ENCODE data around the gene GTF3C5. TPM values are rescaled to one million over a fixed set of nuclear protein-coding genes. Genes with fewer than 3 reads are reported as not detected.

The GTF3C5 gene
- total RNA-seq, 1 donor from 2014 or later: 36.5 TPM

GRCh38 chr9:133063159-133063499 lies 32.3 kb downstream of the GTF3C5 start:
- no peak for TF ChIP-seq CTCF (IDR thresholded peaks at IDR 0.05)
- peaks cover 20% of the 10 kb centered on the region for H3K4me1 Mint-ChIP-seq (ENCODE audit: low read depth)
- peaks cover 7% of the 10 kb centered on the region for H3K36me3 Mint-ChIP-seq (ENCODE audit: low read depth)
- no peak overlapping the region for H3K27ac Mint-ChIP-seq (ENCODE audit: unreplicated experiment)
- no peaks in the 10 kb centered on the region for H3K27me3 Mint-ChIP-seq (ENCODE audit: low read depth)
- DNase-seq (ENCODE audit: low spot score): no peak
- H3K4me3 Mint-ChIP-seq (ENCODE audit: unreplicated experiment): no peak overlapping the region
- no peaks in the 10 kb centered on the region for H3K9me3 Mint-ChIP-seq (ENCODE audit: low read depth)

DNA sequence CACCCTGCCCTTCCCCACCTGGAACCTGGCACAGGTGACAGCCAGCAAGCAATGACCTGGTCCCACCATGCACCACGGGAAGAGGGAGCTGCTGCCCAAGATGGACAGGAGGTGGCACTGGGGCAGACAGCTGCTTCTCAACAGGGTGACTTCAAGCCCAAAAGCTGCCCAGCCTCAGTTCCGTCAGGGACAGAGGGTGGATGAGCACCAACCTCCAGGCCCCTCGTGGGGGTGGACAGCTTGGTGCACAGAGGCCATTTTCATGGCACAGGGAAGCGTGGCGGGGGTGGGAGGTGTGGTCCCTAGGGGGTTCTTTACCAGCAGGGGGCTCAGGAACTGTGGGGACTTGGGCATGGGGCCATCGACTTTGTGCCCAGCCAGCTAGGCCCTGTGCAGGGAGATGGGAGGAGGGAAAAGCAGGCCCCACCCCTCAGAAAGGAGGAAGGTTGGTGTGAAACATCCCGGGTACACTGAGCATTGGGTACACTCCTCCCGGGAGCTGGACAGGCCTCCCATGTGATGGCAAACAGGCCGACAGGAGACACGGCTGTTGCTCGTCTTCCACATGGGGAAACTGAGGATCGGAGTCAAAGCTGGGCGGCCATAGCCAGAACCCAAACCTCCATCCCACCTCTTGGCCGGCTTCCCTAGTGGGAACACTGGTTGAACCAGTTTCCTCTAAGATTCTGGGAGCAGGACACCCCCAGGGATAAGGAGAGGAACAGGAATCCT lies 32.9 kb downstream of the GTF3C5 start:
- no peak overlapping the region for H3K4me3 Mint-ChIP-seq (ENCODE audit: unreplicated experiment)
- no peak overlapping the region for H3K27ac Mint-ChIP-seq (ENCODE audit: unreplicated experiment)
- no peak for TF ChIP-seq CTCF (IDR thresholded peaks at IDR 0.05)
- H3K36me3 Mint-ChIP-seq (ENCODE audit: low read depth): peaks cover 3% of the 10 kb centered on the region
- no peaks in the 10 kb centered on the region for H3K27me3 Mint-ChIP-seq (ENCODE audit: low read depth)
- DNase-seq (ENCODE audit: low spot score): peak; percentile 79
- no peaks in the 10 kb centered on the region for H3K9me3 Mint-ChIP-seq (ENCODE audit: low read depth)
- H3K4me1 Mint-ChIP-seq (ENCODE audit: low read depth): peaks cover 20% of the 10 kb centered on the region

- DNase-seq (ENCODE audit: low spot score): peak; percentile 79
- H3K27me3 Mint-ChIP-seq (ENCODE audit: low read depth): no peaks in the 10 kb centered on the region
- TF ChIP-seq CTCF (IDR thresholded peaks at IDR 0.05): no peak
- H3K4me3 Mint-ChIP-seq (ENCODE audit: unreplicated experiment): no peak overlapping the region
- H3K9me3 Mint-ChIP-seq (ENCODE audit: low read depth): no peaks in the 10 kb centered on the region
- peaks cover 3% of the 10 kb centered on the region for H3K36me3 Mint-ChIP-seq (ENCODE audit: low read depth)
- peaks cover 14% of the 10 kb centered on the region for H3K4me1 Mint-ChIP-seq (ENCODE audit: low read depth)
- H3K27ac Mint-ChIP-seq (ENCODE audit: unreplicated experiment): no peak overlapping the region
Observed at GRCh38 chr9:133064241-133065069, 33.7 kb downstream of the GTF3C5 start.

- H3K4me3 Mint-ChIP-seq (ENCODE audit: unreplicated experiment): no peak overlapping the region
- no peaks in the 10 kb centered on the region for H3K27me3 Mint-ChIP-seq (ENCODE audit: low read depth)
- DNase-seq (ENCODE audit: low spot score): peak; percentile 91
- H3K4me1 Mint-ChIP-seq (ENCODE audit: low read depth): peaks cover 8% of the 10 kb centered on the region
- H3K36me3 Mint-ChIP-seq (ENCODE audit: low read depth): peaks cover 3% of the 10 kb centered on the region
- no peak for TF ChIP-seq CTCF (IDR thresholded peaks at IDR 0.05)
- H3K27ac Mint-ChIP-seq (ENCODE audit: unreplicated experiment): no peak overlapping the region
- no peaks in the 10 kb centered on the region for H3K9me3 Mint-ChIP-seq (ENCODE audit: low read depth)
Observed at GRCh38 chr9:133065070-133065388, 34.2 kb downstream of the GTF3C5 start.

DNA sequence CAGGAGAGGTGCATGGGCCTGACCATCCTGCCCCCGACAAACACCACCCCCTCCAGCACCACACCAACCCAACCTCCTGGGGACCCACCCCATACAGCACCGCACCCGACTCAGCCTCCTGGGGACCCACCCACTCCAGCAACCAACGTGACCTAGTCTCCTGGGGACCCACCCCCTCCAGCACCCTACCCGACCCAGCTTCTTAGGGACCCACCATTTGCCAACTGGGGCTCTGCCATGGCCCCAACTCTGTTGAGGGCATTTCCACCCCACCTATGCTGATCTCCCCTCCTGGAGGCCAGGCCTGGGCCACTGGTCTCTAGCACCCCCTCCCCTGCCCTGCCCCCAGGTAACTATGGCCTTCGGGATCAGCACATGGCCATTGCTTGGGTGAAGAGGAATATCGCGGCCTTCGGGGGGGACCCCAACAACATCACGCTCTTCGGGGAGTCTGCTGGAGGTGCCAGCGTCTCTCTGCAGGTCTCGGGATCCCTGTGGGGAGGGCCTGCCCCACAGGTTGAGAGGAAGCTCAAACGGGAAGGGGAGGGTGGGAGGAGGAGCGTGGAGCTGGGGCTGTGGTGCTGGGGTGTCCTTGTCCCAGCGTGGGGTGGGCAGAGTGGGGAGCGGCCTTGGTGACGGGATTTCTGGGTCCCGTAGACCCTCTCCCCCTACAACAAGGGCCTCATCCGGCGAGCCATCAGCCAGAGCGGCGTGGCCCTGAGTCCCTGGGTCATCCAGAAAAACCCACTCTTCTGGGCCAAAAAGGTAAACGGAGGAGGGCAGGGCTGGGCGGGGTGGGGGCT lies 35.6 kb downstream of the GTF3C5 start:
- Mint-ChIP-seq H3K36me3 (ENCODE audit: low read depth) (peaks cover 6% of the 10 kb centered on the region), H3K4me3 (ENCODE audit: unreplicated experiment) (no peak overlapping the region), H3K27me3 (ENCODE audit: low read depth) (no peaks in the 10 kb centered on the region), H3K27ac (ENCODE audit: unreplicated experiment) (no peak overlapping the region), H3K4me1 (ENCODE audit: low read depth) (no peaks in the 10 kb centered on the region), H3K9me3 (ENCODE audit: low read depth) (no peaks in the 10 kb centered on the region)
- TF ChIP-seq CTCF (IDR thresholded peaks at IDR 0.05): no peak
- peak; percentile 68 for DNase-seq (ENCODE audit: low spot score)
